ENCODE measurements around the gene MAST3. TPM values are rescaled to one million over a fixed set of nuclear protein-coding genes. Genes with fewer than 3 reads are reported as not detected.

The MAST3 gene
- polyA plus RNA-seq, 3 donors: 6.8 to 34.0 (median 12.4) TPM

DNA sequence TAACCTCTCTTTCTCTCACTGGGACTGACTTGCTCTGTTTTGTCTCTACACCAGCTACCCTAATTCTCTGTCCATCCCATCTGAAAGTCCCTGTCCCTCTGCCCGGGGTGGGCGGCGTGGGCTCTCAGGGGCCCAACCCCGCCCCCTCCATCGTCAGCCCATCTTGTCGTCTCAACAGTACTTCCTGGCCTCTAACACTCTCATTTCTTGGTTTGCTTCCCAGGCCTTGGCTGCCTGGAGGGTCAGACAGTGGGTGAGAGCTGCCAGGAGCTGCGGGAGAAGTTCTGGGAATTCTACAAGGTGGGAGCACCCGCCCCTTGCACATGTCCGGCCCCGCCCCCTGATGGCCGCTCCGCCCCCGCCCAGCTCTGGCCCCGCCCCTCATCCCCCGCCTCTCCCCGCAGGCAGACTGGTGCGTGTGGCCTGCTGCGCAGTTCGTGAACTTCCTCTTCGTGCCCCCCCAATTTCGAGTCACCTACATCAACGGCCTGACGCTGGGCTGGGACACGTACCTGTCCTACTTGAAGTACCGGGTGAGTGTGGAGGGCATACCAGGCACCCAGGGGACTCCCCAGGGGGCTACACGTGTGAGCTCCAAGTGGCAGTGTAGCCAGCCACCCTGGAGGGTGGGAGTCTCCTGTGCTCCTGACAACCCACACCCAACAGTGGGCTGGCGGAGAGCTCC lies 97.1 kb downstream of the MAST3 start:
- intact Hi-C loops (cut with micrococcal nuclease): loop anchor here in 1 of 2 donors (5.0 kb wide), 2 partner anchors 42 to 128 kb away; partner anchors contain the start of genes LSM4 and PIK3R2
- Mint-ChIP-seq H3K4me3 (peak overlapping the region; percentile 80 to 87), H3K36me3 (peaks cover 34 to 50% of the 10 kb centered on the region in 2 donors), H3K4me1 (peaks cover 28% of the 10 kb centered on the region), H3K9me3 (no peaks in the 10 kb centered on the region), H3K27me3 (ENCODE audit: low read depth in 3 of 3) (peaks cover 0 to 4% (median 0%) of the 10 kb centered on the region in 3 donors), H3K27ac (peak overlapping the region in 5 of 7 donors; percentile 30 to 92 (median 75))
- H3K27ac ChIP-seq (ENCODE audit: low read depth in 1 of 2, low read length in 2 of 2): peak overlapping the region in 1 of 2 donors; percentile 34
- no peaks in the 10 kb centered on the region for H3K9me3 ChIP-seq (replicated peaks in 1 of 2; ENCODE audit: control insufficient read depth in 1 of 2, insufficient read depth in 1 of 2, low read length in 2 of 2)
- H3K27me3 ChIP-seq (ENCODE audit: control insufficient read depth in 2 of 2, insufficient read depth in 2 of 2, low read length in 2 of 2): no peaks in the 10 kb centered on the region
- peaks cover 20 to 32% of the 10 kb centered on the region in 2 donors for H3K36me3 ChIP-seq (replicated peaks in 1 of 2; ENCODE audit: control insufficient read depth in 1 of 2, insufficient read depth in 2 of 2, low read length in 2 of 2)
- peak overlapping the region; percentile 100 for H3K4me2 ChIP-seq (replicated peaks; ENCODE audit: extremely low read depth, low read length, poor library complexity, severe bottlenecking)
- TF ChIP-seq, protein P1, sequence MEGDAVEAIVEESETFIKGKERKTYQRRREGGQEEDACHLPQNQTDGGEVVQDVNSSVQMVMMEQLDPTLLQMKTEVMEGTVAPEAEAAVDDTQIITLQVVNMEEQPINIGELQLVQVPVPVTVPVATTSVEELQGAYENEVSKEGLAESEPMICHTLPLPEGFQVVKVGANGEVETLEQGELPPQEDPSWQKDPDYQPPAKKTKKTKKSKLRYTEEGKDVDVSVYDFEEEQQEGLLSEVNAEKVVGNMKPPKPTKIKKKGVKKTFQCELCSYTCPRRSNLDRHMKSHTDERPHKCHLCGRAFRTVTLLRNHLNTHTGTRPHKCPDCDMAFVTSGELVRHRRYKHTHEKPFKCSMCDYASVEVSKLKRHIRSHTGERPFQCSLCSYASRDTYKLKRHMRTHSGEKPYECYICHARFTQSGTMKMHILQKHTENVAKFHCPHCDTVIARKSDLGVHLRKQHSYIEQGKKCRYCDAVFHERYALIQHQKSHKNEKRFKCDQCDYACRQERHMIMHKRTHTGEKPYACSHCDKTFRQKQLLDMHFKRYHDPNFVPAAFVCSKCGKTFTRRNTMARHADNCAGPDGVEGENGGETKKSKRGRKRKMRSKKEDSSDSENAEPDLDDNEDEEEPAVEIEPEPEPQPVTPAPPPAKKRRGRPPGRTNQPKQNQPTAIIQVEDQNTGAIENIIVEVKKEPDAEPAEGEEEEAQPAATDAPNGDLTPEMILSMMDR (IDR thresholded peaks at IDR 0.05): no peak
- peaks cover 13% of the 10 kb centered on the region for H3K79me2 ChIP-seq (ENCODE audit: insufficient read depth, low read length)
- no peak overlapping the region for H3K9ac ChIP-seq (ENCODE audit: insufficient read depth, low read length, poor library complexity, severe bottlenecking)
- 10% methylated on average over 7 of the region's 27 CpGs for WGBS (ENCODE audit: insufficient coverage)
- peak in 2 of 3 donors; percentile 46 to 76 for DNase-seq
- H4K20me1 ChIP-seq (ENCODE audit: insufficient read depth, low read length): peaks cover 10% of the 10 kb centered on the region
- H3K4me3 ChIP-seq (replicated peaks in 1 of 3; ENCODE audit: low read depth in 2 of 3, low read length in 3 of 3): peak overlapping the region in 1 of 3 experiments; percentile 88
- no peak overlapping the region for H2AFZ ChIP-seq (ENCODE audit: insufficient read depth, low read depth, low read length, poor library complexity, severe bottlenecking)
- H3K4me1 ChIP-seq (ENCODE audit: control insufficient read depth in 1 of 2, insufficient read depth in 2 of 2, low read length in 2 of 2): peaks cover 29 to 37% of the 10 kb centered on the region in 2 donors

GRCh38 chr19:18196511-18196845 lies 98.9 kb downstream of the MAST3 start:
- H4K20me1 ChIP-seq (ENCODE audit: insufficient read depth, low read length): peaks cover 10% of the 10 kb centered on the region
- TF ChIP-seq, protein P1 (IDR thresholded peaks at IDR 0.05): no peak
- Mint-ChIP-seq H3K4me1 (peaks cover 24% of the 10 kb centered on the region), H3K27me3 (ENCODE audit: low read depth in 3 of 3) (peaks cover 0 to 4% (median 0%) of the 10 kb centered on the region in 3 donors), H3K36me3 (peaks cover 36 to 56% of the 10 kb centered on the region in 2 donors), H3K4me3 (no peak overlapping the region), H3K27ac (peak overlapping the region in 3 of 7 donors; percentile 13 to 57 (median 31)), H3K9me3 (no peaks in the 10 kb centered on the region)
- H3K9me3 ChIP-seq (replicated peaks in 1 of 2; ENCODE audit: control insufficient read depth in 1 of 2, insufficient read depth in 1 of 2, low read length in 2 of 2): no peaks in the 10 kb centered on the region
- no peak overlapping the region for H3K4me2 ChIP-seq (replicated peaks; ENCODE audit: extremely low read depth, low read length, poor library complexity, severe bottlenecking)
- H3K79me2 ChIP-seq (ENCODE audit: insufficient read depth, low read length): peaks cover 13% of the 10 kb centered on the region
- peaks cover 25 to 31% of the 10 kb centered on the region in 2 donors for H3K4me1 ChIP-seq (ENCODE audit: control insufficient read depth in 1 of 2, insufficient read depth in 2 of 2, low read length in 2 of 2)
- peaks cover 20 to 40% of the 10 kb centered on the region in 2 donors for H3K36me3 ChIP-seq (replicated peaks in 1 of 2; ENCODE audit: control insufficient read depth in 1 of 2, insufficient read depth in 2 of 2, low read length in 2 of 2)
- no peak overlapping the region for H3K9ac ChIP-seq (ENCODE audit: insufficient read depth, low read length, poor library complexity, severe bottlenecking)
- DNase-seq: no peak
- H3K4me3 ChIP-seq (replicated peaks in 1 of 3; ENCODE audit: low read depth in 2 of 3, low read length in 3 of 3): no peak overlapping the region
- intact Hi-C loops (cut with micrococcal nuclease): no loop called here
- no peak overlapping the region for H3K27ac ChIP-seq (ENCODE audit: low read depth in 1 of 2, low read length in 2 of 2)
- WGBS (ENCODE audit: insufficient coverage): no CpG with 5 or more reads among the region's 7 CpGs
- no peaks in the 10 kb centered on the region for H3K27me3 ChIP-seq (ENCODE audit: control insufficient read depth in 2 of 2, insufficient read depth in 2 of 2, low read length in 2 of 2)
- no peak overlapping the region for H2AFZ ChIP-seq (ENCODE audit: insufficient read depth, low read depth, low read length, poor library complexity, severe bottlenecking)

All from CD14-positive monocyte (primary cell).